ENCODE measurements around the gene HCLS1. TPM values are rescaled to one million over a fixed set of nuclear protein-coding genes. Genes with fewer than 3 reads are reported as not detected.

HCLS1 gene
- total RNA-seq, result 10 to 100 TPM; 14.6 to 27.0 TPM

- peak within 1 kb of the TSS in 1 of 2 donors; percentile 9 for H3K4me3 ChIP-seq
- H3K4me1 ChIP-seq (replicated peaks), result no peaks in the 10 kb centered on the region
- no peaks in the 10 kb centered on the region for H3K9me3 ChIP-seq
- WGBS, result 73% methylated on average over 9 of the region's 9 CpGs
- intact Hi-C loops (cut with DNase I), result no loop called here
- peaks cover 3 to 12% of the 10 kb centered on the region in 2 donors for H3K36me3 ChIP-seq
- TF ChIP-seq POLR2AphosphoS5 (IDR thresholded peaks at IDR 0.05) (peak; percentile 17), CTCF (IDR thresholded peaks at IDR 0.05) (no peak)
- DNase-seq (ENCODE audit: low spot score), result peak; percentile 12
- H3K27me3 ChIP-seq (replicated peaks; ENCODE audit: insufficient read depth), result no peaks in the 10 kb centered on the region
- H3K27ac ChIP-seq, result peak within 1 kb of the TSS; percentile 18 to 36
Observed at GRCh38 chr3:121660356-121661171, at the start of gene HCLS1. TSS of gene HCLS1 (minus strand) at chr3:121660903. CDS start at chr3:121658347, 2,556 bp downstream.

- 80% methylated on average over 1 of the region's 1 CpG for WGBS
- intact Hi-C loops (cut with DNase I), result no loop called here
- no peak for DNase-seq (ENCODE audit: low spot score)
- no peaks in the 10 kb centered on the region for H3K36me3 ChIP-seq
- no peaks in the 10 kb centered on the region for H3K27me3 ChIP-seq (replicated peaks; ENCODE audit: insufficient read depth)
- no peak for TF ChIP-seq CTCF (IDR thresholded peaks at IDR 0.05)
- no peak for TF ChIP-seq POLR2A (IDR thresholded peaks at IDR 0.05)
- TF ChIP-seq POLR2AphosphoS5 (IDR thresholded peaks at IDR 0.05), result no peak
- H3K9me3 ChIP-seq, result no peaks in the 10 kb centered on the region
- no peaks in the 10 kb centered on the region for H3K4me1 ChIP-seq (replicated peaks)
- no peak overlapping the region for H3K4me3 ChIP-seq
- H3K27ac ChIP-seq, result no peak overlapping the region
Observed at GRCh38 chr3:121710347-121710746, 49.6 kb upstream of the HCLS1 start.

- DNase-seq (ENCODE audit: low spot score), result no peak
- Histone ChIP-seq H3K36me3 (no peaks in the 10 kb centered on the region), H3K27me3 (replicated peaks; ENCODE audit: insufficient read depth) (no peaks in the 10 kb centered on the region), H3K9me3 (no peaks in the 10 kb centered on the region), H3K27ac (no peak overlapping the region), H3K4me1 (replicated peaks) (no peaks in the 10 kb centered on the region), H3K4me3 (no peak overlapping the region)
- TF ChIP-seq POLR2AphosphoS5 (IDR thresholded peaks at IDR 0.05), result no peak
- TF ChIP-seq CTCF (IDR thresholded peaks at IDR 0.05), result no peak
- TF ChIP-seq POLR2A (IDR thresholded peaks at IDR 0.05), result no peak
- intact Hi-C loops (cut with DNase I), result no loop called here
- WGBS, result 72% methylated on average over 2 of the region's 2 CpGs
Observed at GRCh38 chr3:121707531-121708273, 47.0 kb upstream of the HCLS1 start.

GRCh38 chr3:121705541-121705940 is 44.8 kb upstream of the HCLS1 start:
- no peak for DNase-seq (ENCODE audit: low spot score)
- Histone ChIP-seq H3K4me3 (no peak overlapping the region), H3K27me3 (replicated peaks; ENCODE audit: insufficient read depth) (no peaks in the 10 kb centered on the region), H3K27ac (no peak overlapping the region), H3K9me3 (no peaks in the 10 kb centered on the region), H3K4me1 (replicated peaks) (no peaks in the 10 kb centered on the region), H3K36me3 (no peaks in the 10 kb centered on the region)
- WGBS, result 95% methylated on average over 5 of the region's 5 CpGs
- intact Hi-C loops (cut with DNase I), result no loop called here
- no peak for TF ChIP-seq POLR2AphosphoS5 (IDR thresholded peaks at IDR 0.05)
- no peak for TF ChIP-seq POLR2A (IDR thresholded peaks at IDR 0.05)
- no peak for TF ChIP-seq CTCF (IDR thresholded peaks at IDR 0.05)

Measured in prostate gland (tissue), 2 donors.